Esophagus squamous epithelium (tissue), 5 donors: ENCODE results near the gene RNASEH2C. TPM values are rescaled to one million over a fixed set of nuclear protein-coding genes. Genes with fewer than 3 reads are reported as not detected.

ENCODE experiments used
- DNase-seq: peaks from one replicate; lab custom pipeline; 2025; lab: John Stamatoyannopoulos, UW
- H3K27ac ChIP-seq, 4 donors: fragments of 200-600 bp; sonication (generic); one replicate each; pipeline ENCODE4 v1.5.1; 2016 to 2019; ENCODE audit warnings: mild to moderate bottlenecking in 1 of 4
- H3K27me3 ChIP-seq, 4 donors: fragments of 200-600 bp; sonication (generic); 1 replicate in 3 of 4; 2 replicates in 1 of 4; pipeline versions ENCODE4 v1.5.1 to v1.6.0; 2017 to 2021; ENCODE audit warnings: antibody characterized with exemption in 1 of 4
- H3K36me3 ChIP-seq, 3 donors: fragments of 200-600 bp; sonication (generic); one replicate each; pipeline ENCODE4 v1.5.1; 2016 to 2019
- H3K4me1 ChIP-seq, 3 donors: fragments of 200-600 bp; sonication (generic); one replicate each; pipeline ENCODE4 v1.5.1; 2017 to 2019
- H3K4me3 ChIP-seq, 4 donors: fragments of 200-600 bp; sonication (generic); 1 replicate in 3 of 4; 2 replicates in 1 of 4; pipeline ENCODE4 v1.5.1; 2016 to 2019; ENCODE audit warnings: mild to moderate bottlenecking in 2 of 4, moderate library complexity in 1 of 4
- H3K9me3 ChIP-seq, 3 donors: fragments of 200-600 bp; sonication (generic); one replicate each; pipeline ENCODE4 v1.5.1; 2016 to 2019
- POLR2A ChIP-seq, 4 donors: fragments of 450-650 bp; IDR thresholded peaks; one replicate each; pipeline ENCODE4 v1.6.1; 2017; ENCODE audit warnings: antibody characterized with exemption in 4 of 4, mild to moderate bottlenecking in 4 of 4, moderate library complexity in 3 of 4
- intact Hi-C: fragments of 100-400 bp; cut with DNase I; formaldehyde crosslinking; loops from one replicate; pipeline ENCODE4 v1.15.0; 2022
- small RNA-seq, 4 donors: library from RNA; depleted of rRNA; stranded (forward); fragments of <200 nt; gene quantifications; one replicate each; pipeline ENCODE3, GENCODE V24; 2016
- total RNA-seq, 4 donors: library from RNA; depleted of rRNA; stranded (reverse); fragments of >200 nt; gene quantifications; one replicate each; pipeline ENCODE4 v1.1.0, GENCODE V29; 2016
- TF ChIP-seq, protein P1 (sequence below), 6 experiments: fragments of 450-650 bp in 4 of 6; fragments of 200-600 bp in 2 of 6; sonication (generic) in 2 of 6; IDR thresholded peaks; one replicate each; pipeline ENCODE4 v1.5.1; 2016 to 2019; ENCODE audit warnings: antibody characterized with exemption in 6 of 6, mild to moderate bottlenecking in 4 of 6, moderate library complexity in 4 of 6
- donor health status: DM: yes; HTN: yes; CAD: no.

RNASEH2C gene
- total RNA-seq, 4 donors from 2014 or later, result 39.9 to 59.5 (median 50.8) TPM

DNA sequence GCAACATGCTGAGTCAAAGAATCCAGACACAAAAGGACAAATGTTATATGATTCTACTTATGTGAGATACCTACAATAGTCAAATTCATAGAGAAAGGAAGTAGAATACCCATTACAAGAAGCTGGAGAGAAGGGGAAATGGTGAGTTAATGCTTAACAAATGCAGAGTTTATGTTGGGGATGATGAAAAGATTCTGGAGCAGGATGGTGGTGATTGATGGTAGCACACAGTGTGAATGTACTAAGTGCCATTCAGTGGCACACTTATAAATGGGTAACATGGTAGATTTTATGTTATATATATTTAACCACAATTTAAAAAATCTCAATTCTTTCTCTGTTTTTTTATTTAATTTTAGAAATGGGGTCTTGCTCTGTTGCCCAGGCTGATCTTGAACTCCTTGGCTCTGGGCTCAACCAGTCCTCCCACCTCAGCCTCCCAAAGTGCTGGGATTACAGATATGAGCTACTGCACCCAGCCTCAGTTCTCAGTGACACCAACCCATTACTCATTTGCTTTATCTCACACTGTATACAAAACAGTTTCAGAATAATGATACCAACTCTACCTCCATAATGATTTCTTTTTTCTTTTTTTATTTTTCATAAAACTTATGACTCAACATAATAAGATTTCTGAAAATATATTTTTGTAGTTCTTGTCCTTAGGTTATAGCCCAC, 48.3 kb downstream of the RNASEH2C start:
- Histone ChIP-seq H3K4me1 (no peaks in the 10 kb centered on the region), H3K27me3 (no peaks in the 10 kb centered on the region), H3K27ac (no peak overlapping the region), H3K36me3 (no peaks in the 10 kb centered on the region), H3K4me3 (no peak overlapping the region), H3K9me3 (no peaks in the 10 kb centered on the region)
- TF ChIP-seq, protein P1, sequence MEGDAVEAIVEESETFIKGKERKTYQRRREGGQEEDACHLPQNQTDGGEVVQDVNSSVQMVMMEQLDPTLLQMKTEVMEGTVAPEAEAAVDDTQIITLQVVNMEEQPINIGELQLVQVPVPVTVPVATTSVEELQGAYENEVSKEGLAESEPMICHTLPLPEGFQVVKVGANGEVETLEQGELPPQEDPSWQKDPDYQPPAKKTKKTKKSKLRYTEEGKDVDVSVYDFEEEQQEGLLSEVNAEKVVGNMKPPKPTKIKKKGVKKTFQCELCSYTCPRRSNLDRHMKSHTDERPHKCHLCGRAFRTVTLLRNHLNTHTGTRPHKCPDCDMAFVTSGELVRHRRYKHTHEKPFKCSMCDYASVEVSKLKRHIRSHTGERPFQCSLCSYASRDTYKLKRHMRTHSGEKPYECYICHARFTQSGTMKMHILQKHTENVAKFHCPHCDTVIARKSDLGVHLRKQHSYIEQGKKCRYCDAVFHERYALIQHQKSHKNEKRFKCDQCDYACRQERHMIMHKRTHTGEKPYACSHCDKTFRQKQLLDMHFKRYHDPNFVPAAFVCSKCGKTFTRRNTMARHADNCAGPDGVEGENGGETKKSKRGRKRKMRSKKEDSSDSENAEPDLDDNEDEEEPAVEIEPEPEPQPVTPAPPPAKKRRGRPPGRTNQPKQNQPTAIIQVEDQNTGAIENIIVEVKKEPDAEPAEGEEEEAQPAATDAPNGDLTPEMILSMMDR (IDR thresholded peaks at IDR 0.05), result no peak
- no peak for TF ChIP-seq POLR2A (IDR thresholded peaks at IDR 0.05)
- intact Hi-C loops, result no loop called here
- DNase-seq, result no peak

Small RNA genes lying within 50 kb of the gene (small RNA-seq; reads per million reads assigned to genes)
- 0 reads per million in 4 donors for gene RN7SL309P

Other genes with a start within 250 kb of the RNASEH2C start
- over 10,000 TPM in 2 of 4 donors, 1,000 to 10,000 TPM in 2; 1,739 to 13,677 (median 9,435) TPM for gene MALAT1, start 221.8 kb downstream of the RNASEH2C start, total RNA-seq
- gene SCYL1, start 195.7 kb downstream of the RNASEH2C start, total RNA-seq, result 10 to 100 TPM; 40.6 to 63.3 (median 52.6) TPM
- gene LTBP3, start 162.4 kb downstream of the RNASEH2C start, total RNA-seq, result 10 to 100 TPM; 28.1 to 87.5 (median 54.0) TPM
- gene ZNRD2, start 150.3 kb downstream of the RNASEH2C start, total RNA-seq, result 10 to 100 TPM; 33.2 to 48.0 (median 40.0) TPM
- 10 to 100 TPM; 12.0 to 44.1 (median 23.9) TPM for gene FAM89B, start 148.3 kb downstream of the RNASEH2C start, total RNA-seq
- gene EHBP1L1, start 144.7 kb downstream of the RNASEH2C start, total RNA-seq, result 100 to 1,000 TPM in 1 of 4 donors, 10 to 100 TPM in 3; 46.5 to 101 (median 87.4) TPM
- 10 to 100 TPM in 3 of 4 donors, 1 to 10 TPM in 1; 5.5 to 22.5 (median 15.2) TPM for gene KCNK7, start 125.0 kb downstream of the RNASEH2C start, total RNA-seq
- gene MAP3K11, start 106.6 kb downstream of the RNASEH2C start, total RNA-seq, result 10 to 100 TPM; 27.5 to 33.0 (median 30.4) TPM
- 10 to 100 TPM; 24.0 to 40.0 (median 30.9) TPM for gene PCNX3, start 105.0 kb downstream of the RNASEH2C start, total RNA-seq
- gene SIPA1, start 82.7 kb downstream of the RNASEH2C start, total RNA-seq, result 10 to 100 TPM in 3 of 4 donors, 1 to 10 TPM in 1; 7.8 to 29.2 (median 27.5) TPM
- 10 to 100 TPM; 29.4 to 49.4 (median 47.5) TPM for gene RELA, start 57.9 kb downstream of the RNASEH2C start, total RNA-seq
- 10 to 100 TPM; 38.2 to 64.7 (median 51.1) TPM for gene KAT5, start 8.5 kb downstream of the RNASEH2C start, total RNA-seq
- gene AP5B1, start 60.2 kb upstream of the RNASEH2C start, total RNA-seq, result 10 to 100 TPM; 16.4 to 38.5 (median 23.3) TPM
- gene OVOL1, start 66.3 kb upstream of the RNASEH2C start, total RNA-seq, result 10 to 100 TPM; 26.5 to 90.9 (median 55.3) TPM
- gene SNX32, start 113.2 kb upstream of the RNASEH2C start, total RNA-seq, result under 1 TPM in 1 of 4 donors, not detected in 3; 0.38 TPM
- gene CFL1, start 137.4 kb upstream of the RNASEH2C start, total RNA-seq, result 100 to 1,000 TPM; 453 to 833 (median 750) TPM
- gene MUS81, start 139.6 kb upstream of the RNASEH2C start, total RNA-seq, result 10 to 100 TPM; 17.6 to 36.2 (median 31.1) TPM
- 10 to 100 TPM in 2 of 4 donors, 1 to 10 TPM in 2; 3.6 to 29.0 (median 10.2) TPM for gene EFEMP2, start 152.0 kb upstream of the RNASEH2C start, total RNA-seq
- 1 to 10 TPM in 3 of 4 donors, under 1 TPM in 1; 0.21 to 3.6 (median 1.8) TPM for gene CTSW, start 159.0 kb upstream of the RNASEH2C start, total RNA-seq
- 10 to 100 TPM; 35.7 to 60.1 (median 38.4) TPM for gene FIBP, start 167.7 kb upstream of the RNASEH2C start, total RNA-seq
- gene CCDC85B, start 169.9 kb upstream of the RNASEH2C start, total RNA-seq, result 10 to 100 TPM; 16.0 to 34.3 (median 28.0) TPM
- gene FOSL1, start 179.6 kb upstream of the RNASEH2C start, total RNA-seq, result 10 to 100 TPM; 11.9 to 72.7 (median 35.6) TPM
- gene C11orf68, start 198.3 kb upstream of the RNASEH2C start, total RNA-seq, result 10 to 100 TPM in 2 of 4 donors, 1 to 10 TPM in 2; 5.8 to 15.6 (median 10.6) TPM
- 100 to 1,000 TPM in 1 of 4 donors, 10 to 100 TPM in 3; 69.6 to 138 (median 76.8) TPM for gene DRAP1, start 198.6 kb upstream of the RNASEH2C start, total RNA-seq
- not detected for gene TSGA10IP, start 224.7 kb upstream of the RNASEH2C start, total RNA-seq
- 10 to 100 TPM; 27.6 to 35.0 (median 33.1) TPM for gene SART1, start 240.9 kb upstream of the RNASEH2C start, total RNA-seq